ENCODE results near the gene MCEMP1. TPM values are rescaled to one million over a fixed set of nuclear protein-coding genes. Genes with fewer than 3 reads are reported as not detected.

The MCEMP1 gene
- total and polyA plus RNA-seq, 2 experiments from 2014 or later: not detected

DNA sequence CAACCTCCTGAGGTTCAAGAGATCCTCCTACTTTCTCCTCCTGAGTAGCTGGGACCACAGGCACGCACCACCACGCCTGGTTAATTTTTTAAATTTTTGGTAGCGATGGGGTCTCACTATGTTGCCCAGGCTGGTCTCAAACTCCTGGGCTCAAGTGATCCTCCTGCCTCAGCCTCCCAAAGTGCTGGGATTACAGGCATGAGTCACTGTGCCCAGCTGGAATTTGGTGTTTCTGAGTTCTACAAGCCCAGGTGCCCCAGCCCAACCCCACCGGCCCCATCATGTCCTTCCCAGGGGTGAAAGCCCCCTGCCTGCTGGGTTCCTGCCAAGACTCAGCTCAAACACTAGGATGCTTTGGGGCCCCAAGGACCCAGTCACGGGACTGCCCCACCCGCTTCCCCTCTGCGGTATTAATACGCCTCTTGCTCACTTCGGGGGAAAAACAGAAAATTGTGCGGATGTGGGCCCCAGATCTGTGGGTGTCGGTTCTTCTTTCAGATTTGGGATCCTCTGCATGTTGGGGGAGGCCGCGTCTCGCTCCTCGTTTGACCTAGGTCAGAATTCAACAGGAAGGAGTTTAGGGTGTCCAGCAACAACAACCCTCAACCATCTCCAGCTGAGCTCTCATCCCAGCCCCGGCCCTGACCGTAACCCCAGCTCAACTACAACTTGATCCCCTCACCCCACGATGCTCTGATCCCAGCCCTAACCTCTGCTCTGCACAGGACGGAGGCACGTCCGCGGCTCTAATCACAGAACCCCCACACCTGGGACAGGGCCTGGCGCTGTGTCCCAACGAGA lies 28.7 kb downstream of the MCEMP1 start:
- Histone ChIP-seq H3K4me3 (no peak overlapping the region), H3K9me3 (ENCODE audit: low read depth) (no peaks in the 10 kb centered on the region), H3K79me2 (no peaks in the 10 kb centered on the region), H3K36me3 (replicated peaks; ENCODE audit: insufficient read depth, low read depth) (no peaks in the 10 kb centered on the region), H3K27me3 (no peaks in the 10 kb centered on the region), H2AFZ (no peak overlapping the region), H3K27ac (no peak overlapping the region), H3K9me2 (replicated peaks; ENCODE audit: insufficient read depth) (no peaks in the 10 kb centered on the region), H3K4me1 (ENCODE audit: insufficient read depth) (no peaks in the 10 kb centered on the region), H3K4me2 (no peak overlapping the region), H4K20me1 (ENCODE audit: insufficient read depth, poor library complexity, severe bottlenecking) (no peaks in the 10 kb centered on the region)
- WGBS (ENCODE audit: low lambda C conversion rate, missing lambda C conversion rate): 89% methylated on average over 24 of the region's 24 CpGs
- TF ChIP-seq EZH2phosphoT487 (IDR thresholded peaks at IDR 0.05; ENCODE audit: low read depth, severe bottlenecking, unreplicated experiment): no peak
- no peak for TF ChIP-seq EZH2 (IDR thresholded peaks at IDR 0.05; ENCODE audit: borderline replicate concordance)
- TF ChIP-seq CTCF (IDR thresholded peaks at IDR 0.05; ENCODE audit: poor library complexity): no peak
- DNase-seq (ENCODE audit: low spot score): no peak

DNA sequence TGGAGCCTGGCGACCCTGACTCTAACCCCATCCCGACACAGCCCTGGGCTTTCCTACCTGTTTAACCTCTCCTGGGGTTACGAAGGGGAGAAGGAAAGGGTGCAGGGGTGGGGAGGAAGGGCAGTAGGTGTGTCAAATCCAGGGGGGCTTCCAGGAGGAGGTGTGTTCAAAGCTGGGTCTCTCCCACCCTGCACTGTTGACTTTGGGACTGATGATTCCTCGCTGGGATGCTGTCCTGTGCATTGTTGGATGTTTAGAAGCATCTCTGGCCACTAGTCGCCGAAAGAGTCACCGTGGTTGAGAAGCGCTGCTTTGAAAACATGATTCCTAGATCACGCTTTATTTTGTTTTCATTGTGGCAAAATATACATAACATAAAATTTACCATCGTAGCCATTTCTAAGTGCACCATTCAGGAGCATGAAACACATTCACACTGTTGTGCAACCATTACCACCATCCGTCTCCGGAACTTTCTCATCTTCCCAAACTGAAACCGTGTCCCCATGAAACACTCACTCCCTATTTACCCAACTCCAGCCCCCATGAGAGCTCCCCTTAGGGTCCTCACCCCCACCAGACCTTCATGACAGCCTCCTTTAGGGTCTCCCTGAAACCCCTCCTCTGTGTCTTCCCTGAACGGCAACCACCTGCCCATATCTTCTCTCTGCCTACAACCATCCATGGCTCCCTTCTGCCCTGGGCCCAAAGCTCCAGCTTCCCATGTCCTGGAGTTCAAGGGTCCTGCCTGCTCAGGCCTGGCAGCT lies 29.5 kb downstream of the MCEMP1 start:
- H3K36me3 ChIP-seq (replicated peaks; ENCODE audit: insufficient read depth, low read depth): no peaks in the 10 kb centered on the region
- TF ChIP-seq EZH2phosphoT487 (IDR thresholded peaks at IDR 0.05; ENCODE audit: low read depth, severe bottlenecking, unreplicated experiment) (no peak), EZH2 (IDR thresholded peaks at IDR 0.05; ENCODE audit: borderline replicate concordance) (no peak), CTCF (IDR thresholded peaks at IDR 0.05; ENCODE audit: poor library complexity) (no peak)
- no peaks in the 10 kb centered on the region for H3K9me3 ChIP-seq (ENCODE audit: low read depth)
- H3K4me1 ChIP-seq (ENCODE audit: insufficient read depth): no peaks in the 10 kb centered on the region
- H3K27ac ChIP-seq: no peak overlapping the region
- no peaks in the 10 kb centered on the region for H3K27me3 ChIP-seq
- H3K4me2 ChIP-seq: no peak overlapping the region
- H3K9me2 ChIP-seq (replicated peaks; ENCODE audit: insufficient read depth): no peaks in the 10 kb centered on the region
- no peak for DNase-seq (ENCODE audit: low spot score)
- no peaks in the 10 kb centered on the region for H3K79me2 ChIP-seq
- no peak overlapping the region for H2AFZ ChIP-seq
- 87% methylated on average over 14 of the region's 14 CpGs for WGBS (ENCODE audit: low lambda C conversion rate, missing lambda C conversion rate)
- H4K20me1 ChIP-seq (ENCODE audit: insufficient read depth, poor library complexity, severe bottlenecking): no peaks in the 10 kb centered on the region
- no peak overlapping the region for H3K4me3 ChIP-seq

DNA sequence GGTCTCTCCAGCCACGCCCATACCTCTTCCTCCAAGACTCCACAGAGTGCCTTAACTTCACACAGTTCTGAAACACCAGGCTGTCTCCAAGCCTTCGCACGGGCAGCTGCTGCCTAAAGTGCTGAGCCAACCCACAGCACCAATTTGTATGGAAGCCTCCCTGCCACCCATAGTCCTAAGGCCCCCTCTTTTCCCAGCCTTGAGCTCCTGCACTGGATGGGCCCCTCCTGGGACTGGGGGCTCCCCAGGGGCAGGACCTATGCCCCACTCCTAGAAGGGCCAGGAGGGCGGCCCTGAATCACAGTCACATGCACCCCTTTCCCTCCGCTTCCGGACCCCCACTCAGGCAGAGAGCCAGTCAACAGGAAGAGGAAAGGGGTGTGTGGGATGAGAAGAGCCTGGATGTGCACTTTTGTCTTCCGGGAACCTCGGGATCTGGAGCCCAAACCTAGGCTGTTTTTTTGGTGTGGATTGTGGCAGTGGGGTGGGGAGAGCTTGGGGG lies 30.1 kb downstream of the MCEMP1 start:
- no peak for DNase-seq (ENCODE audit: low spot score)
- no peaks in the 10 kb centered on the region for H3K79me2 ChIP-seq
- H3K4me3 ChIP-seq: no peak overlapping the region
- no peaks in the 10 kb centered on the region for H3K27me3 ChIP-seq
- H4K20me1 ChIP-seq (ENCODE audit: insufficient read depth, poor library complexity, severe bottlenecking): no peaks in the 10 kb centered on the region
- no peaks in the 10 kb centered on the region for H3K9me3 ChIP-seq (ENCODE audit: low read depth)
- no peaks in the 10 kb centered on the region for H3K4me1 ChIP-seq (ENCODE audit: insufficient read depth)
- 87% methylated on average over 8 of the region's 8 CpGs for WGBS (ENCODE audit: low lambda C conversion rate, missing lambda C conversion rate)
- TF ChIP-seq EZH2phosphoT487 (IDR thresholded peaks at IDR 0.05; ENCODE audit: low read depth, severe bottlenecking, unreplicated experiment): no peak
- TF ChIP-seq CTCF (IDR thresholded peaks at IDR 0.05; ENCODE audit: poor library complexity): no peak
- no peak for TF ChIP-seq EZH2 (IDR thresholded peaks at IDR 0.05; ENCODE audit: borderline replicate concordance)
- H3K9me2 ChIP-seq (replicated peaks; ENCODE audit: insufficient read depth): no peaks in the 10 kb centered on the region
- no peak overlapping the region for H2AFZ ChIP-seq
- no peak overlapping the region for H3K27ac ChIP-seq
- H3K36me3 ChIP-seq (replicated peaks; ENCODE audit: insufficient read depth, low read depth): no peaks in the 10 kb centered on the region
- H3K4me2 ChIP-seq: no peak overlapping the region
